HUDEP-2 (cell line): ENCODE data around the gene METTL13.
A peak's percentile ranks its signal among the peaks of the same experiment; 100 is the strongest.

Experiments
- DNase-seq, 76 experiments: peaks; one replicate each; lab custom pipeline; 2025; ENCODE audit not compliant: unreplicated experiment in 76 of 76; lab: John Stamatoyannopoulos, UW

Gene METTL13

GRCh38 chr1:171763764-171764163 is 17.7 kb upstream of the METTL13 start:
- DNase-seq = no peak

DNA sequence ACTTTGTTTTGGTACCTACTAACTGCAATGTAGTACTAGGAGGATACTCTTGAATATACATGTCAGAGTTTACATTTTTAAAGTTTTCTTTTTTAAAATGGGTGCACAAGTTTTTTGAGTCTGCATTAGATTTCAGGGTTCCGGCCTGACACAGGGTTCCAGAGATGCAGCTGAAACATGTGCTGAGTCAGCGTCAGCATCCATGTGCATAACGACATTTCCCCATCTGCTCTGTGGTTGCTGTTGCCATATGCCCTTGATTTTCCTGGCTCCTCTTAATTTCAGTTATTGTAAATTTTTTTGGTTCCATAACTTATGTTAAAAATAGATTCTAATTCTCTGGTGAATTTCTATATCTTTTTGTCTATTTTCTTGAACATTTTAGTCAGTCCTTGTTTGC is 12.3 kb upstream of the METTL13 start:
- no peak for DNase-seq

DNA sequence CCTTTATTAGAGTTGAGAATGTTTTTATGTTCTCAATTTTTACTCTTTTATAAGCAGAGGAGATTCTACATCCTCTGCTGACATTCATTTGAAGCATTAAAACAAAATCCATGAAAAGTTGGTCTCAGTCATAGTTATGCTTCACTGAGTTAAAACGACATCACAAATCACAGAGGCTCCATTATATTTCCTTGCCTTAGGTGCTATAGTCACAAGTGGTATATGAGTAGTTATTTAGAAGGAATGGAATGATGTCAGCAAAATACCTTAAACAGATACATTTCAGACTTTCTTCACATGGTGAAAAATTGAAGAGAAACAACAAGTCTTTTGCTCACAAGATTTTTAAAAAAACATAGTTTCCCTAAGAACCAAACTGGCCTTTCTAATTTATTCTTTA is 11.7 kb upstream of the METTL13 start:
- DNase-seq = no peak

DNA sequence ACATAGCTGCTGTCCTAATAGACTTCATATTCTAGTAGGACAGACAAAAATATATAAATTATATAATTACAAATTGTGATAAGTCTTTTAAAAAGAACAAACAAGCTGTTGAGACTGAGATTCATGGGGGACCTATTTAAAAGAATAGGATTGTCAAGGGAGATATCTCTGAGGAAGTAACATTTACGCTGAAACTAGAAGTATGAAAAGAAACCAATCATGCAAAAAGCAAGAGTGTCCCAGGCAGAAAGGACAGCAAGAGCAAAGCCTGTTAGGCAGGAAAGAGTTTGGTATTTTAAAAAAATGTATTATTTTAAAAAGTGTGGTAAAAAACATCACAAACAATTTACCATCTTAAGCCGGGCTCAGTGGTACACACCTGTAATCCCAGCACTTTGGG is 9.1 kb upstream of the METTL13 start:
- DNase-seq = no peak

DNA sequence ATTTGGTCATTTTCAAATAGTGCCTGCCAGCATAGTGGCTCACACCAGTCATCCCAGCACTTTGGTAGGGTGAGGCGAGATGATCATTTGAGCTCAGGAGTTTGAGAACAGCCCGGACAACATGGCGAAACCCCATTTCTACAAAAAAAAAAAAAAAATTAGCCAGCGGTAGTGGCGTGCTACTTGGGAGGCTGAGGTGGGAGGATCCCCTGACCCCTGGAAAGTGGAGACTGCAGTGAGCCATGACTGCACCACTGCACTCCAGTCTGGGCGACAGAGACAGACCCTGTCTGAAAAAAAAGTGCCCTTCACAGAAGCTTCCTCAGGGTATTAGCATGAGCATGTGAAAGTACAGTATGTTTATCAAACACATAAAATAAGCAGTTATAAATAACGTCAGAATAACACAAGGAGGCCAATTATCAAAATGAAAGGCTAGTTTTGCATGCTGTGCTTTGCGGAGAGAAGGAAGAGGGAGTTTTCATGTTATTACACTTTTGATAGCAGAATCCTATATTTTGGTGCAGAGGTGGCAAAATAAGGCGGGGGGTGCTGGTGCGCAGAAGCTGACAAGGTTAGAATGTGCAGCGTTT is 781 bp upstream of the METTL13 start:
- no peak for DNase-seq

DNA sequence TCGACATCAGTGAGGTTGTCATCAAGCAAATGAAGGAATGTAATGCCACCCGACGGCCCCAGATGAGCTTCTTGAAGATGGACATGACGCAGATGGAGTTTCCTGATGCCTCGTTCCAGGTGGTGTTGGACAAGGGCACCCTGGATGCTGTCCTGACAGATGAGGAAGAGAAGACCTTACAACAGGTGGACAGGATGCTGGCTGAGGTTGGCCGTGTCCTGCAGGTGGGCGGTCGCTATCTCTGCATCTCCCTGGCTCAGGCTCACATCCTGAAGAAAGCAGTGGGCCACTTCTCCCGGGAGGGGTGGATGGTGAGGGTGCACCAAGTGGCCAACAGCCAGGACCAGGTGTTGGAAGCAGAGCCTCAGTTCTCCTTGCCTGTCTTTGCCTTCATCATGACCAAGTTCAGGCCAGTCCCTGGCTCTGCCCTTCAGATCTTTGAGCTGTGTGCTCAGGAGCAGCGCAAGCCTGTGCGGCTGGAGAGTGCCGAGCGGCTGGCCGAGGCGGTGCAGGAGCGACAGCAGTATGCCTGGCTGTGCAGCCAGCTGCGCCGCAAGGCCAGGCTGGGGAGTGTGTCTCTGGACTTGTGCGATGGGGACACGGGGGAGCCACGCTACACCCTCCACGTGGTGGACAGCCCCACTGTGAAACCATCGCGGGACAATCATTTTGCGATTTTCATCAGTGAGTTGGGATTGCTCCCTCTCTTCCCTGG is 2.5 kb downstream of the METTL13 start:
- DNase-seq = no peak

DNA sequence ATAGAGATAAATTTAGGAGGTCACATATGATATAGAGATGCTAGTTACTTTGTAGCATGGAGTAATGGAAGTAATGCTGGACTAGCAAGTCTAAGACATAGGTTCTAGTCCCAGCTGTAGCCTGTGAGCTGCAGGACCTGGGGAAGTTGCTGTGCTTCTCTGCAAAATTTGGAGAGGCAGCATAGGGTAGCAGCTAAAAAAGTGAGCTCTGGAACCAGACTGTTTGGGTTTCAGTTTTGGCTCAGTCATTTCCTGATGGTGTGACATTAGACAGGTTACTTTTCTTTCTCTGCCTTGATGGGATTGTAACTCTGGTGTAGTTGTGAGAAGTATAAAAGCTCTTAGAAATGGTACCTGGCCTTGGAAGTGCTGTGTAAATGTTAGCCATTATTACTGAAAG is 3.3 kb downstream of the METTL13 start:
- DNase-seq = no peak

GRCh38 chr1:171785766-171786165 is 4.3 kb downstream of the METTL13 start:
- no peak for DNase-seq

DNA sequence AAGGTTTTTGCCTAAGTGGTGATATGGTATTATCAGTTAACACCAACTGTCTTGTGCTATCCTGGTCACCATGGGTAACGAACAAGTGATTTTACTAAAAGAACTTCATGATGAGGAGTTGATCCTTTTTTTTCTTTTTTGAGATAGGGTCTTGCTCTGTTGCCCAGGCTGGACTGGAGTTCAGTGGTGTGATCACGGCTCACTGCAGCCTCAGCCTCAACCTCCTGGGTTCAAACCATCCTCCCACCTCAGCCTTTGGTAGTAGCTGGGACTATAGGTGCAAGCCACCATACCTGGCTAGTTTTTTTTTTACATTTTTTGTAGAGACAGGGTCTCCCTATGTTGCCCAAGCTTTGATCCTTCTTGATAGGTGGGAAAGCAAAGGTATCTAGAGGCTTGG is 5.1 kb downstream of the METTL13 start:
- no peak for DNase-seq

DNA sequence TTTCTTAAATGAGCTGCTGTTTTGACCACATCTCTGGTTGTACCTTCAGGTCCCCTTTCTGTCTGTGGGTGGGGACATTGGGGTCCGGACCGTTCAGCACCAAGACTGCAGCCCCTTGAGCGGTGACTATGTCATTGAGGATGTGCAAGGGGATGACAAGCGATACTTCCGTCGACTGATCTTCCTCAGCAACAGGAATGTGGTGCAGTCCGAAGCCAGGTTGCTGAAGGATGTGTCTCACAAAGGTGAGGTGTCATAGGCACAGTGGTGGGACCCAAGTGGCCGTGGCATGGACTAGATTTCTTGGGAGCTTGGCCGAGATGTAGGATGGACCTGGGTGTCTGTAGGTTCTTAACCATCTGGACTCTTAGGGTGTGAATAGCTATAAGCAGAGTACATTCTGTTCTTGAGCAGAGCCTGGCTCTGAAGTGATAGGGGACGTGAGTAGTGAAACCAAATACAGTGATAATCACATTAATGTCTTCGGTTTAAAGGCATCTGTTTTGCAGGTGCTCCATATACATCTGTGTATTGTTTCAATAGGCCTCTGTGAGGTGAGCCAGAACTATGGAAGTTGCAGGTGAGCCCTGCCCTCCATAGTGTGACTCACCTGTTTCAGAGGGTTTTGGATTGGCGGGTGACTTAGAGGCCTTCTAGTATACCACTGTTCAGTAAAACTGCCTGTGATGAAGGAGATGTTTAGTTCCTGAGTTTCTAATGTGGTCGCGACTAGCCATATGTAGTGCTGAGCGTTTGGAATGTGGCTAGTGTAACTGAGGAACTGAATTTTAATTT is 6.4 kb downstream of the METTL13 start:
- no peak for DNase-seq

DNA sequence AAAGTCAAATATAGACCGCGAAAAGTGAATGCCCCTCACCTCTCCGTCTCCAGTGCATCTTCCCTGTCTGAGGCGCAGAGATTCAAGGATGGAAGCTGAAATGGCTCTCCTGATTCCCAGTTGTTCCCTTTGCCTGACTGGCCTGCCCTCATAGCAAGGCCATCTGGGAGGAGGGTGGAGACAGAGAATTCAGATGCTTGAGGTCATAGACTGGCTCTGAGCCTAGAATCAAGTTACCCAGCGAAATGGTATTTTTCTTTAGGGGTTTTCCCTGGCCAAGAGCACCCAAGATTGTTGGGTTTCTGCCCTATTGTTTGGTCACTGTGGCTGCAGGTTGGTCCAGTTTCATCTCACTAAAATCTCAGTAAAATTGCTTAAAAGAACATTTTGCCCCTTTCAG is 7.2 kb downstream of the METTL13 start:
- DNase-seq = no peak

GRCh38 chr1:171790318-171790717 is 8.9 kb downstream of the METTL13 start:
- DNase-seq = no peak

DNA sequence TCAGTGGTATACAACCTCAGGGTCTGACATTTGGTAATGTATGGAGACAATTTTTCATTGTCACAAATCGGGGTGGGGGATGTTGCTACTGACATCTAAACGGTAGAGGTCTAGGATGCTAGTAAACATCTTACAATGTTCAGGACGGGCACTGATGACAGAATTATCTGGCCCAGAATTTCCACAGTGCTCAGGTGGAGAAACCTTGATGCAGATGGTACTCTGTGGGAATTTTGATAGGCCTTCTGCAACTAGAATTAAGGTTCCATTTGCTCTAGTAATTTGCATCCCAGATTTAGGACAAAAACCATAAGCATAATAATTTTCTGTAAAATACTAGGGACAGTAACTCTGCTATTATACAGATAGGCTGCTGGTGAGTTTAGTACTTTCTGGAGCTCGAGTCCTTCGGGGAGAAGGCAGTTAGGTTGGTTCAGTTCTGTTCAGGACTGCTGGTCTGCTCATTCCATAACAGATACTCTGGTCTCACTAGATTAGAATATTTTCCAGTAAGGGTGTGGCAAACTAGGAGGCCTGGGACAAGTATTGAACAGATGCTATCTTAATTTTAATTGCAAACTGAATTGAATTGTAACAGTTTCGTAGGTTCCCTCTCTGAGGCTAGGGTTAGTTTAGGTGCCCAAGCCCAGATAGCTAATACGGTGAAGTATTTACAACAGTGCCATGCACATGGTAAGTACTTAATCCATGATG is 11.4 kb downstream of the METTL13 start:
- DNase-seq = peak in 36 of 76 experiments; percentile 20 to 86 (median 55)

GRCh38 chr1:171793636-171794035 is 12.2 kb downstream of the METTL13 start:
- DNase-seq = peak in 1 of 76 experiments; percentile 32

- DNase-seq = peak in 2 of 76 experiments; percentile 5 to 19
These were observed 12.6 kb downstream of the METTL13 start for GRCh38 chr1:171794085-171794484.

DNA sequence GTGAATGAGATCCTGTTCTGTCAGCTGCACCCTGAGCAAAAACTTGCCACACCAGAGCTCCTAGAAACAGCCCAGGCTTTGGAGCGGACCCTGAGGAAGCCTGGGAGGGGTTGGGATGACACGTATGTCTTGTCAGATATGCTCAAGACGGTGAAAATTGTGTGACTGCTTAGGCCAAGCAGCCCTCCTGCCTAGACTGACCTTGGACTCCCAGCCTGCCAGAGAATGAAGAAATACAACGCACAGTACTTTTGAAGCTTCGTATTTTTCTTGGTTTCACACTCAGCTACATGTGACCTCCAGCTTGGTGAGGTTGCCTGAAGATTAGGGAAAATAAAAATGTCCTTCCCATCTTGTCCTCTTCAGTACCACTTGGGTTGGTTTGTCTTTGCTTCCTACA is 15.1 kb downstream of the METTL13 start:
- no peak for DNase-seq

- no peak for DNase-seq
These were observed 16.9 kb downstream of the METTL13 start for GRCh38 chr1:171798311-171798710.

- no peak for DNase-seq
These were observed 17.3 kb downstream of the METTL13 start for GRCh38 chr1:171798765-171799164.

GRCh38 chr1:171799166-171799565 is 17.7 kb downstream of the METTL13 start:
- DNase-seq = peak in 1 of 76 experiments; percentile 18

DNA sequence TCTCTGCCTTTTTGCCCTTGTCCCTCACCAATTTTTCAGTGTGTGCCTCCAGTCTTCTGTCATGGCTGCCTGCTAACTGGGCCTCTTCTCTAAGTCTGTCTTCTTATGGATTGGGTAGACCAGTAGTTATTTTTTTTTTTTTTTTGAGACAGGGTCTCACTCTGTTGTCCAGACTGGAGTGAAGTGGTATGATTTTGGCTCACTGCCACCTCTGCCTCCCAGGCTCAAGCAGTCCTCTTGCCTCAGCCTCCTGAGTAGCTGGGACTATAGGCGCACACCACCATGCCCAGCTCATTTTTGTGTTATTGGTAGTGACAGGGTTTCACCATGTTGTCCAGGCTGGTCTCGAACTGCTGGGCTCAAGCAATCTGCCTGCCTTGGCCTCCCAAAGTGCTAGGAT is 18.2 kb downstream of the METTL13 start:
- peak in 1 of 76 experiments; percentile 18 for DNase-seq

- DNase-seq = peak in 1 of 76 experiments; percentile 17
These were observed 18.9 kb downstream of the METTL13 start for GRCh38 chr1:171800342-171800741.
